GM19240 (cell line): Measurements from ENCODE around the gene RANBP10.
A peak's percentile ranks its signal among the peaks of the same experiment; 100 is the strongest.
"Not testable (repeated sequence)": the region's sequence is repeated elsewhere in the genome, so short reads cannot be mapped to it uniquely, and the experiment has no call there.

Experiments used
- DNase-seq: peaks from one replicate; pipeline ENCODE4 v3.0.0; 2011; ENCODE audit warnings: low spot score; ENCODE audit not compliant: insufficient read length

Gene RANBP10

GRCh38 chr16:67780847-67781564 lies 25.4 kb downstream of the RANBP10 start:
- no peak for DNase-seq

- DNase-seq = no peak
Measured at GRCh38 chr16:67779256-67780014, 26.9 kb downstream of the RANBP10 start.

- DNase-seq = no peak
Measured at GRCh38 chr16:67775273-67775672, 31.1 kb downstream of the RANBP10 start.

- no peak for DNase-seq
Measured at GRCh38 chr16:67774457-67774853, 31.9 kb downstream of the RANBP10 start.

- no peak for DNase-seq
Measured at GRCh38 chr16:67773569-67774456, 32.5 kb downstream of the RANBP10 start.

GRCh38 chr16:67773099-67773498 lies 33.3 kb downstream of the RANBP10 start:
- DNase-seq = no peak

- DNase-seq = no peak
Measured at GRCh38 chr16:67770346-67770991, 35.9 kb downstream of the RANBP10 start.

GRCh38 chr16:67767953-67768352 lies 38.4 kb downstream of the RANBP10 start:
- DNase-seq = no peak

- DNase-seq = no peak
Measured at GRCh38 chr16:67766291-67766690, 40.1 kb downstream of the RANBP10 start.

- DNase-seq = no peak
Measured at GRCh38 chr16:67764158-67764667, 42.1 kb downstream of the RANBP10 start.

- no peak for DNase-seq
Measured at GRCh38 chr16:67763066-67763465, 43.3 kb downstream of the RANBP10 start.

- DNase-seq = no peak
Measured at GRCh38 chr16:67762385-67762784, 44.0 kb downstream of the RANBP10 start.

GRCh38 chr16:67761924-67762323 lies 44.4 kb downstream of the RANBP10 start:
- DNase-seq = no peak

GRCh38 chr16:67760956-67761230 lies 45.5 kb downstream of the RANBP10 start:
- no peak for DNase-seq

GRCh38 chr16:67760206-67760955 lies 46.0 kb downstream of the RANBP10 start:
- no peak for DNase-seq

- DNase-seq = no peak
Measured at GRCh38 chr16:67758966-67759365, 47.4 kb downstream of the RANBP10 start.

- DNase-seq = no peak
Measured at GRCh38 chr16:67758006-67758405, 48.4 kb downstream of the RANBP10 start.

GRCh38 chr16:67752641-67753040 lies 53.7 kb downstream of the RANBP10 start:
- no peak for DNase-seq

- DNase-seq = not testable (repeated sequence)
Measured at GRCh38 chr16:67751331-67751730, 55.0 kb downstream of the RANBP10 start.

- peak; percentile 46 for DNase-seq
Measured at GRCh38 chr16:67750466-67750865, 55.9 kb downstream of the RANBP10 start.
